OCI-LY7 (cell line): Measurements from ENCODE around the gene NEB. TPM values are rescaled to one million over a fixed set of nuclear protein-coding genes. Genes with fewer than 3 reads are reported as not detected.

Source experiments
- BruUV-seq: library from RNA; stranded (reverse); fragments of 400-500 nt; replicated peaks from 2 replicates; lab custom pipeline; 2021; lab: Mats Ljungman, UMichigan
- CTCF ChIA-PET: fragments of 300-600 bp; sonication (Branson Sonifier 250); formaldehyde crosslinking; loops from one replicate; lab custom pipeline; 2022; ENCODE audit warnings: antibody characterized with exemption; ENCODE audit not compliant: unreplicated experiment; lab: Charles Lee
- POLR2A ChIA-PET: fragments of 300-600 bp; sonication (Branson Sonifier 250); formaldehyde crosslinking; loops from one replicate; lab custom pipeline; 2022; ENCODE audit warnings: antibody characterized with exemption; lab: Charles Lee
- DNase-seq: peaks from one replicate; pipeline ENCODE4 v3.0.0-alpha.2; 2015; ENCODE audit warnings: low spot score
- H2AFZ ChIP-seq: fragments of 200-600 bp; sonication (generic), shearing (Covaris generic); 2 replicates; pipeline ENCODE4 v1.6.1; 2014; ENCODE audit warnings: mild to moderate bottlenecking, antibody characterized with exemption, low read length, moderate library complexity
- H3K27ac ChIP-seq: fragments of 200-600 bp; sonication (generic); 2 replicates; pipeline ENCODE4 v1.5.1; 2014; ENCODE audit warnings: mixed run types, low read depth, mild to moderate bottlenecking, moderate library complexity, low read length, inconsistent platforms; ENCODE audit not compliant: poor library complexity, severe bottlenecking
- H3K36me3 ChIP-seq: fragments of 200-600 bp; sonication (generic); 2 replicates; pipeline ENCODE4 v1.6.1; 2014; ENCODE audit warnings: mild to moderate bottlenecking, antibody characterized with exemption, low read length, moderate library complexity, mixed read lengths; ENCODE audit not compliant: insufficient read depth
- H3K4me1 ChIP-seq: fragments of 200-600 bp; sonication (generic); 2 replicates; pipeline ENCODE4 v1.5.1; 2014; ENCODE audit warnings: mild to moderate bottlenecking, low read length; ENCODE audit not compliant: insufficient read depth, poor library complexity, severe bottlenecking
- H3K4me2 ChIP-seq: fragments of 200-600 bp; sonication (generic); 2 replicates; pipeline ENCODE4 v1.6.1; 2014; ENCODE audit warnings: mild to moderate bottlenecking, low read length
- H3K4me3 ChIP-seq: fragments of 200-600 bp; sonication (generic); 2 replicates; pipeline ENCODE4 v1.5.1; 2014; ENCODE audit warnings: mild to moderate bottlenecking, low read depth, low read length; ENCODE audit not compliant: poor library complexity, severe bottlenecking
- H3K79me2 ChIP-seq: fragments of 200-600 bp; sonication (generic); 2 replicates; pipeline ENCODE4 v1.6.1; 2016; ENCODE audit warnings: low read depth, mild to moderate bottlenecking, low read length, moderate library complexity, mixed read lengths; ENCODE audit not compliant: insufficient read depth
- H3K9me2 ChIP-seq: fragments of 200-600 bp; sonication (generic); 2 replicates; pipeline ENCODE4 v1.6.1; 2016; ENCODE audit warnings: mild to moderate bottlenecking, low read length, mixed read lengths; ENCODE audit not compliant: insufficient read depth
- H3K9me3 ChIP-seq: fragments of 200-600 bp; sonication (generic); 2 replicates; pipeline ENCODE4 v1.6.1; 2014; ENCODE audit warnings: mild to moderate bottlenecking, mixed run types, low read length, mixed read lengths
- H4K20me1 ChIP-seq: fragments of 200-600 bp; sonication (generic); 2 replicates; pipeline ENCODE4 v1.6.1; 2014; ENCODE audit warnings: mild to moderate bottlenecking, antibody characterized with exemption, low read length, moderate library complexity, mixed read lengths; ENCODE audit not compliant: insufficient read depth
- CTCF ChIP-seq: fragments of 200-600 bp; sonication (generic); conservative IDR thresholded peaks from 2 replicates; pipeline ENCODE4 v1.5.1; 2014; ENCODE audit warnings: mild to moderate bottlenecking, antibody characterized with exemption, low read length, moderate library complexity, mixed read lengths
- EZH2phosphoT487 ChIP-seq: fragments of 200-600 bp; sonication (generic); IDR thresholded peaks from 2 replicates; pipeline ENCODE4 v1.6.1; 2018; ENCODE audit warnings: low read depth, borderline replicate concordance, mild to moderate bottlenecking, mixed run types, antibody characterized with exemption, low read length, moderate library complexity, mixed read lengths
- intact Hi-C: fragments of 100-400 bp; cut with micrococcal nuclease; formaldehyde crosslinking; loops from one replicate; pipeline ENCODE4 v1.10.0; 2022; ENCODE audit not compliant: unreplicated experiment
- total RNA-seq, 2 experiments: library from RNA; depleted of rRNA in 1 of 2; stranded (reverse); fragments of >200 nt in 1 of 2; shearing (Covaris generic) in 1 of 2; gene quantifications; 2 replicates each; pipeline ENCODE4 v1.2.3, GENCODE V29; 2014 to 2022

NEB gene
- total RNA-seq, 2 experiments from 2014 or later = 0.04 to 0.38 TPM

- Histone ChIP-seq H3K4me3 (no peak overlapping the region), H3K27ac (no peak overlapping the region), H3K4me2 (no peak overlapping the region), H4K20me1 (no peaks in the 10 kb centered on the region), H3K9me3 (no peaks in the 10 kb centered on the region), H3K9me2 (no peaks in the 10 kb centered on the region), H2AFZ (no peak overlapping the region), H3K36me3 (no peaks in the 10 kb centered on the region), H3K79me2 (no peaks in the 10 kb centered on the region), H3K4me1 (peaks cover 14% of the 10 kb centered on the region)
- DNase-seq = no peak
- intact Hi-C loops = no loop called here
- TF ChIP-seq CTCF (no peak), EZH2phosphoT487 (no peak)
- ChIA-PET POLR2A (no interaction called here), CTCF (no interaction called here)
- BruUV-seq = no TSS peak
Observed at GRCh38 chr2:151640087-151640486, 94.2 kb downstream of the NEB start.

GRCh38 chr2:151638990-151639389 is 95.3 kb downstream of the NEB start:
- BruUV-seq = no TSS peak

More at GRCh38 chr2:151638990-151639389, 95.3 kb downstream of the NEB start:
- TF ChIP-seq CTCF = no peak
- TF ChIP-seq EZH2phosphoT487 = no peak
- DNase-seq = no peak
- Histone ChIP-seq H4K20me1 (no peaks in the 10 kb centered on the region), H3K9me3 (no peaks in the 10 kb centered on the region), H3K79me2 (no peaks in the 10 kb centered on the region), H2AFZ (no peak overlapping the region), H3K27ac (no peak overlapping the region), H3K4me3 (no peak overlapping the region), H3K9me2 (no peaks in the 10 kb centered on the region), H3K4me2 (no peak overlapping the region), H3K4me1 (peaks cover 14% of the 10 kb centered on the region), H3K36me3 (no peaks in the 10 kb centered on the region)
- POLR2A ChIA-PET = no interaction called here
- intact Hi-C loops = no loop called here
- CTCF ChIA-PET = no interaction called here
